Neural cell (in vitro differentiated cells): ENCODE data around the gene ECT2L. TPM values are rescaled to one million over a fixed set of nuclear protein-coding genes. Genes with fewer than 3 reads are reported as not detected.

Experiments
- H2AFZ ChIP-seq: fragments of 200-600, 300-800 bp; sonication (generic), shearing (Covaris generic); 2 replicates; pipeline ENCODE4 v1.6.0; 2014; ENCODE audit warnings: low read depth, mild to moderate bottlenecking, antibody characterized with exemption, low read length, moderate library complexity
- H3F3A ChIP-seq: fragments of 200-600 bp; shearing (Covaris generic); 2 replicates; pipeline ENCODE4 v1.6.1; 2016; ENCODE audit warnings: mild to moderate bottlenecking, moderate library complexity, mixed read lengths, antibody characterized with exemption, low read length; ENCODE audit not compliant: insufficient read depth, poor library complexity, severe bottlenecking
- H3K27ac ChIP-seq: fragments of 200-600, 300-800 bp; sonication (generic), shearing (Covaris generic); 2 replicates; pipeline ENCODE4 v1.5.1; 2014; ENCODE audit warnings: mild to moderate bottlenecking, low read length, moderate library complexity
- H3K27me3 ChIP-seq: fragments of 300-800, 200-600 bp; sonication (generic), shearing (Covaris generic); 2 replicates; pipeline ENCODE4 v1.6.0; 2014; ENCODE audit warnings: mild to moderate bottlenecking, low read depth, low read length, moderate library complexity; ENCODE audit not compliant: insufficient read depth
- H3K36me3 ChIP-seq: fragments of 300-800, 200-600 bp; sonication (generic), shearing (Covaris generic); 2 replicates; pipeline ENCODE4 v1.5.1; 2014; ENCODE audit warnings: mild to moderate bottlenecking, antibody characterized with exemption, low read length, moderate library complexity; ENCODE audit not compliant: insufficient read depth
- H3K4me2 ChIP-seq: fragments of 300-800, 200-600 bp; sonication (generic), shearing (Covaris generic); 2 replicates; pipeline ENCODE4 v1.6.0; 2014; ENCODE audit warnings: mild to moderate bottlenecking, low read length
- H3K4me3 ChIP-seq: fragments of 300-800, 200-600 bp; sonication (generic), shearing (Covaris generic); 2 replicates; pipeline ENCODE4 v1.5.1; 2014; ENCODE audit warnings: mild to moderate bottlenecking, low read length, moderate library complexity
- H3K79me2 ChIP-seq: fragments of 200-600 bp; shearing (Covaris generic); replicated peaks from 2 replicates; pipeline ENCODE4 v1.6.0; 2014; ENCODE audit warnings: mild to moderate bottlenecking, low read length, moderate library complexity; ENCODE audit not compliant: insufficient read depth
- H3K9ac ChIP-seq: fragments of 300-800, 200-600 bp; sonication (generic), shearing (Covaris generic); 2 replicates; pipeline ENCODE4 v1.6.1; 2016; ENCODE audit warnings: mild to moderate bottlenecking, low read length, mixed read lengths
- H3K9me2 ChIP-seq: fragments of 200-600 bp; shearing (Covaris generic); 2 replicates; pipeline ENCODE4 v1.6.1; 2016; ENCODE audit warnings: mild to moderate bottlenecking, low read length, mixed read lengths; ENCODE audit not compliant: insufficient read depth
- H3K9me3 ChIP-seq: fragments of 200-600, 300-800 bp; sonication (generic), shearing (Covaris generic); 2 replicates; pipeline ENCODE4 v1.6.1; 2016; ENCODE audit warnings: mild to moderate bottlenecking, mixed run types, low read length, moderate library complexity, mixed read lengths
- H4K20me1 ChIP-seq: fragments of 200-600 bp; shearing (Covaris generic); 2 replicates; pipeline ENCODE4 v1.6.1; 2016; ENCODE audit warnings: mild to moderate bottlenecking, mixed run types; ENCODE audit not compliant: insufficient read depth
- EP300 ChIP-seq: fragments of 450-650 bp; conservative IDR thresholded peaks from 2 replicates; pipeline ENCODE4 v1.6.1; 2014; ENCODE audit warnings: antibody characterized with exemption, mild to moderate bottlenecking, moderate library complexity; ENCODE audit not compliant: poor library complexity, severe bottlenecking
- EZH2 ChIP-seq: fragments of 200-600, 300-800 bp; shearing (Covaris generic), sonication (generic); IDR thresholded peaks from 2 replicates; pipeline ENCODE4 v1.6.1; 2014; ENCODE audit warnings: antibody characterized with exemption, low read length, borderline replicate concordance, mild to moderate bottlenecking; ENCODE audit not compliant: insufficient read depth, poor library complexity, severe bottlenecking
- MXI1 ChIP-seq: fragments of 450-650 bp; conservative IDR thresholded peaks from 2 replicates; pipeline ENCODE4 v1.6.1; 2014; ENCODE audit warnings: antibody characterized with exemption, mild to moderate bottlenecking; ENCODE audit not compliant: poor library complexity, severe bottlenecking
- POLR2AphosphoS5 ChIP-seq: IDR thresholded peaks from 2 replicates; pipeline ENCODE4 v1.6.1; 2012
- RAD21 ChIP-seq: fragments of 450-650 bp; conservative IDR thresholded peaks from 2 replicates; pipeline ENCODE4 v1.6.1; 2014; ENCODE audit warnings: antibody characterized with exemption, mild to moderate bottlenecking, moderate library complexity
- SMC3 ChIP-seq: fragments of 450-650 bp; conservative IDR thresholded peaks from 2 replicates; pipeline ENCODE4 v1.6.1; 2014; ENCODE audit warnings: antibody characterized with exemption, mild to moderate bottlenecking, moderate library complexity; ENCODE audit not compliant: poor library complexity
- TAF1 ChIP-seq: IDR thresholded peaks from 2 replicates; pipeline ENCODE4 v1.6.1; 2012; ENCODE audit warnings: low read depth
- polyA plus RNA-seq: library from polyadenylated mRNA; depleted of rRNA; stranded (reverse); fragments of >200 nt; gene quantifications from 2 replicates; pipeline ENCODE4 v1.2.3, GENCODE V29; 2014
- TF ChIP-seq, protein P1 (sequence below): fragments of 450-650 bp; IDR thresholded peaks from 2 replicates; pipeline ENCODE4 v1.5.1; 2014; ENCODE audit warnings: antibody characterized with exemption, mild to moderate bottlenecking, moderate library complexity; ENCODE audit not compliant: poor library complexity, severe bottlenecking
- TF ChIP-seq, protein P2 (sequence below): IDR thresholded peaks from 2 replicates; pipeline ENCODE4 v1.6.1; 2012; ENCODE audit warnings: borderline replicate concordance

ECT2L gene
- polyA plus RNA-seq, 1 donor from 2014 or later: not detected

DNA sequence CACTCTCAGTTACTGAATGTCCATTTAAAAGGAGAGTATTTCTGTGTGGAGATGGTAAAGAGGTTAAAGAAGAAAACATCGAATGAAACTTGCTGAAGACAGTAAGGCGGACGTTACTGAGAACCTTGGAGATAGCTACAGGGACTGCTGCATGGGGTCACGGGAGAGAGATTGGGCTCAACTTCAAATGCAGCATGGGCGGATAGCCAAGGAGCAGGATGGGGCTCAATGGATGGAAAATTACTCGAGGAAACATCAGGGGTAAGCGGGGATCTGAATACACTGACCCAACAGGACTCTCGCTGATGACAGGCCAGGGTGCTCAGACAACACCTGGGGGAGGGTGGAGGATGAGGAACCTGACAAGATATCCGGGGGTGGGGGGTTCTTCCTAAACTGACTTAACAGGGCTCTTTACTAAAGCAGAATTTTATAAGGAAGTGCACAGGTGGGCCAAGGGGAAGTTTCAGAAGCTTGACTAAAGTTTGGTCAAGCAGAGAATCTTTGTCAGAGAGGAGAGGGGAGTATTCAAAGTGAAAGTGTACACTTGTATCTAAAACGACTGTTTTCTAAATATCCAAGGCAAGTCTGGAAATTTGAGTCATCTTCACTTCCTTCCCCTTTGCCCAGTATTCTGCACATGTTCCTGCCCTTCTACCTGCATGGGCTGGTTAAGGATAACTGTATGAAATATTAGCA lies 22.8 kb downstream of the ECT2L start:
- Histone ChIP-seq H4K20me1 (no peaks in the 10 kb centered on the region), H3K9me2 (no peaks in the 10 kb centered on the region), H3K9me3 (no peaks in the 10 kb centered on the region), H3K27me3 (no peaks in the 10 kb centered on the region), H3K4me2 (no peak overlapping the region), H3F3A (no peaks in the 10 kb centered on the region), H3K4me3 (no peak overlapping the region), H2AFZ (no peak overlapping the region), H3K27ac (no peak overlapping the region), H3K79me2 (no peaks in the 10 kb centered on the region), H3K9ac (no peak overlapping the region), H3K36me3 (no peaks in the 10 kb centered on the region)
- TF ChIP-seq, protein P1, sequence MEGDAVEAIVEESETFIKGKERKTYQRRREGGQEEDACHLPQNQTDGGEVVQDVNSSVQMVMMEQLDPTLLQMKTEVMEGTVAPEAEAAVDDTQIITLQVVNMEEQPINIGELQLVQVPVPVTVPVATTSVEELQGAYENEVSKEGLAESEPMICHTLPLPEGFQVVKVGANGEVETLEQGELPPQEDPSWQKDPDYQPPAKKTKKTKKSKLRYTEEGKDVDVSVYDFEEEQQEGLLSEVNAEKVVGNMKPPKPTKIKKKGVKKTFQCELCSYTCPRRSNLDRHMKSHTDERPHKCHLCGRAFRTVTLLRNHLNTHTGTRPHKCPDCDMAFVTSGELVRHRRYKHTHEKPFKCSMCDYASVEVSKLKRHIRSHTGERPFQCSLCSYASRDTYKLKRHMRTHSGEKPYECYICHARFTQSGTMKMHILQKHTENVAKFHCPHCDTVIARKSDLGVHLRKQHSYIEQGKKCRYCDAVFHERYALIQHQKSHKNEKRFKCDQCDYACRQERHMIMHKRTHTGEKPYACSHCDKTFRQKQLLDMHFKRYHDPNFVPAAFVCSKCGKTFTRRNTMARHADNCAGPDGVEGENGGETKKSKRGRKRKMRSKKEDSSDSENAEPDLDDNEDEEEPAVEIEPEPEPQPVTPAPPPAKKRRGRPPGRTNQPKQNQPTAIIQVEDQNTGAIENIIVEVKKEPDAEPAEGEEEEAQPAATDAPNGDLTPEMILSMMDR: no peak
- TF ChIP-seq SMC3 (no peak), EZH2 (no peak)
- TF ChIP-seq, protein P2, sequence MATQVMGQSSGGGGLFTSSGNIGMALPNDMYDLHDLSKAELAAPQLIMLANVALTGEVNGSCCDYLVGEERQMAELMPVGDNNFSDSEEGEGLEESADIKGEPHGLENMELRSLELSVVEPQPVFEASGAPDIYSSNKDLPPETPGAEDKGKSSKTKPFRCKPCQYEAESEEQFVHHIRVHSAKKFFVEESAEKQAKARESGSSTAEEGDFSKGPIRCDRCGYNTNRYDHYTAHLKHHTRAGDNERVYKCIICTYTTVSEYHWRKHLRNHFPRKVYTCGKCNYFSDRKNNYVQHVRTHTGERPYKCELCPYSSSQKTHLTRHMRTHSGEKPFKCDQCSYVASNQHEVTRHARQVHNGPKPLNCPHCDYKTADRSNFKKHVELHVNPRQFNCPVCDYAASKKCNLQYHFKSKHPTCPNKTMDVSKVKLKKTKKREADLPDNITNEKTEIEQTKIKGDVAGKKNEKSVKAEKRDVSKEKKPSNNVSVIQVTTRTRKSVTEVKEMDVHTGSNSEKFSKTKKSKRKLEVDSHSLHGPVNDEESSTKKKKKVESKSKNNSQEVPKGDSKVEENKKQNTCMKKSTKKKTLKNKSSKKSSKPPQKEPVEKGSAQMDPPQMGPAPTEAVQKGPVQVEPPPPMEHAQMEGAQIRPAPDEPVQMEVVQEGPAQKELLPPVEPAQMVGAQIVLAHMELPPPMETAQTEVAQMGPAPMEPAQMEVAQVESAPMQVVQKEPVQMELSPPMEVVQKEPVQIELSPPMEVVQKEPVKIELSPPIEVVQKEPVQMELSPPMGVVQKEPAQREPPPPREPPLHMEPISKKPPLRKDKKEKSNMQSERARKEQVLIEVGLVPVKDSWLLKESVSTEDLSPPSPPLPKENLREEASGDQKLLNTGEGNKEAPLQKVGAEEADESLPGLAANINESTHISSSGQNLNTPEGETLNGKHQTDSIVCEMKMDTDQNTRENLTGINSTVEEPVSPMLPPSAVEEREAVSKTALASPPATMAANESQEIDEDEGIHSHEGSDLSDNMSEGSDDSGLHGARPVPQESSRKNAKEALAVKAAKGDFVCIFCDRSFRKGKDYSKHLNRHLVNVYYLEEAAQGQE: no peak

DNA sequence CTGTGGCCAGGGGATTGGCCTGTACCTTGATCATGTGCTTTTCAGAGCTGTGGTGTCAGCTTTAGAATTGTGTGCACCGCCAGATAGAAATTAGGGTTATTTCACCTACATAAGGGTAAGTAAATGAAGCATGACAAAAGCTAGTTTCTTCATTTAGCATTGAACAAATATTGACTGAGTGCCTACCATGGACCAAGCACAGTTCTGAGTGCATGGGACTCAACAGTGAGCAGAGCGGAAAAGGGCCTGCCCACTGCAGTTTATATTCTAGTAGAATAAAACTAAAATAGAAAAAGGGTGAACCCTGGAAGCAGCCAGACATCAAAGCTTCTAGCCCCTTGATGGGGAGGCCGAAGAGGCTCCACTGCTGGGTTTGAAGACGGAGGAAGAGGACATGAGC lies 25.6 kb downstream of the ECT2L start:
- TF ChIP-seq, protein P1: no peak
- TF ChIP-seq, protein P2: no peak
- TF ChIP-seq MXI1 (no peak), SMC3 (no peak), EZH2 (no peak), EP300 (no peak), TAF1 (no peak), POLR2AphosphoS5 (no peak), RAD21 (no peak)
- Histone ChIP-seq H3K79me2 (no peaks in the 10 kb centered on the region), H3K27me3 (no peaks in the 10 kb centered on the region), H3K9me3 (no peaks in the 10 kb centered on the region), H3F3A (no peaks in the 10 kb centered on the region), H3K27ac (no peak overlapping the region), H2AFZ (no peak overlapping the region), H3K4me2 (no peak overlapping the region), H4K20me1 (no peaks in the 10 kb centered on the region), H3K36me3 (no peaks in the 10 kb centered on the region), H3K9ac (no peak overlapping the region), H3K9me2 (no peaks in the 10 kb centered on the region), H3K4me3 (no peak overlapping the region)
